ENCODE data around the gene DGKZ. TPM values are rescaled to one million over a fixed set of nuclear protein-coding genes. Genes with fewer than 3 reads are reported as not detected.

DGKZ gene
- total RNA-seq, 1 experiment from 2014 or later, result 68.9 TPM

- no peak overlapping the region for H2BK5ac ChIP-seq (ENCODE audit: insufficient read length, low read length)
- no peak overlapping the region for H2BK120ac ChIP-seq (ENCODE audit: low read depth, low read length, poor library complexity, severe bottlenecking)
- Mint-ChIP-seq H3K4me3 (no peak overlapping the region), H3K4me1 (peaks cover 40 to 51% of the 10 kb centered on the region in 2 experiments), H3K36me3 (ENCODE audit: insufficient read depth in 1 of 3, low read depth in 3 of 3) (peaks cover 0 to 9% (median 2%) of the 10 kb centered on the region in 3 experiments; a peak in 4 of 7 replicates), H3K27me3 (ENCODE audit: low read depth) (no peaks in the 10 kb centered on the region), H3K9me3 (no peaks in the 10 kb centered on the region), H3K27ac (no peak overlapping the region)
- H3K9me3 ChIP-seq (ENCODE audit: control insufficient read depth, low read depth, low read length), result no peaks in the 10 kb centered on the region
- WGBS (ENCODE audit: extremely low coverage, insufficient read length, low lambda C conversion rate), result no CpG with 5 or more reads among the region's 1 CpG
- no peak overlapping the region for H2BK20ac ChIP-seq (ENCODE audit: low read depth, low read length, poor library complexity, severe bottlenecking)
- H2AK5ac ChIP-seq (ENCODE audit: insufficient read length, low read length), result no peak overlapping the region
- H4K91ac ChIP-seq (ENCODE audit: insufficient read length, low read depth, low read length), result no peak overlapping the region
- H3K18ac ChIP-seq (ENCODE audit: insufficient read length, low read depth, low read length), result no peak overlapping the region
- H3K79me1 ChIP-seq (ENCODE audit: insufficient read depth, low read depth, low read length, poor library complexity, severe bottlenecking), result peaks cover 2% of the 10 kb centered on the region
- H4K5ac ChIP-seq (ENCODE audit: insufficient read length, low read depth, low read length), result no peak overlapping the region
- no peaks in the 10 kb centered on the region for H3K27me3 ChIP-seq (ENCODE audit: insufficient read depth, low read length)
- H3T11ph ChIP-seq (ENCODE audit: low read length), result no peak overlapping the region
- H3K23ac ChIP-seq (ENCODE audit: insufficient read length, low read depth, low read length), result no peak overlapping the region
- no peak overlapping the region for H2BK15ac ChIP-seq (ENCODE audit: low read depth, low read length)
- no peak overlapping the region for H3K9ac ChIP-seq (ENCODE audit: extremely low read depth, insufficient read length, low read length)
- no peak overlapping the region for H3K4me2 ChIP-seq (ENCODE audit: insufficient read depth, insufficient read length, low read length)
- DNase-seq, result no peak
- H3K27ac ChIP-seq (ENCODE audit: insufficient read length, low read depth, low read length), result no peak overlapping the region
- H3K14ac ChIP-seq (ENCODE audit: insufficient read depth, low read length), result no peak overlapping the region
- no peak overlapping the region for H4K8ac ChIP-seq (replicated peaks; ENCODE audit: insufficient read length, low read depth, low read length)
- no peaks in the 10 kb centered on the region; the same call in 1 of the 2 replicates for H3K79me2 ChIP-seq (ENCODE audit: insufficient read depth, low read length)
- TF ChIP-seq CTCF (conservative IDR thresholded peaks at IDR 0.05), result no peak
- no peak overlapping the region for H3K4ac ChIP-seq (ENCODE audit: low read depth, low read length)
- H3K56ac ChIP-seq (ENCODE audit: insufficient read length, low read depth, low read length), result no peak overlapping the region
- no peaks in the 10 kb centered on the region; the same call in 1 of the 2 replicates for H3K4me1 ChIP-seq (ENCODE audit: insufficient read depth, low read length)
- no peaks in the 10 kb centered on the region for H3K23me2 ChIP-seq (ENCODE audit: insufficient read length, low read depth, low read length, poor library complexity, severe bottlenecking)
- H4K20me1 ChIP-seq (ENCODE audit: control insufficient read depth, insufficient read depth, insufficient read length), result no peaks in the 10 kb centered on the region
- no peak overlapping the region for H2BK12ac ChIP-seq (ENCODE audit: insufficient read length, low read depth, low read length)
- H2AFZ ChIP-seq (ENCODE audit: low read length), result no peak overlapping the region
Measured at GRCh38 chr11:46359953-46360352, 12.7 kb downstream of the DGKZ start.
